ENCODE results near the gene AKR1B1.

AKR1B1 gene

GRCh38 chr7:134447383-134447782 is 11.5 kb downstream of the AKR1B1 start:
- DNase-seq (ENCODE audit: low read depth) = no peak
- no peak for TF ChIP-seq CTCF (conservative IDR thresholded peaks at IDR 0.05; ENCODE audit: low read length)
- no peak overlapping the region for H3K4me3 ChIP-seq (ENCODE audit: low read length)

GRCh38 chr7:134446923-134447322 is 12.0 kb downstream of the AKR1B1 start:
- no peak for TF ChIP-seq CTCF (conservative IDR thresholded peaks at IDR 0.05; ENCODE audit: low read length)
- H3K4me3 ChIP-seq (ENCODE audit: low read length) = no peak overlapping the region
- DNase-seq (ENCODE audit: low read depth) = no peak

- DNase-seq (ENCODE audit: low read depth) = no peak
- no peak for TF ChIP-seq CTCF (conservative IDR thresholded peaks at IDR 0.05; ENCODE audit: low read length)
- no peak overlapping the region for H3K4me3 ChIP-seq (ENCODE audit: low read length)
Observed at GRCh38 chr7:134446446-134446845, 12.5 kb downstream of the AKR1B1 start.

GRCh38 chr7:134444961-134445315 is 14.0 kb downstream of the AKR1B1 start:
- no peak for TF ChIP-seq CTCF (conservative IDR thresholded peaks at IDR 0.05; ENCODE audit: low read length)
- H3K4me3 ChIP-seq (ENCODE audit: low read length) = no peak overlapping the region
- no peak for DNase-seq (ENCODE audit: low read depth)

GRCh38 chr7:134444198-134444960 is 14.5 kb downstream of the AKR1B1 start:
- H3K4me3 ChIP-seq (ENCODE audit: low read length) = no peak overlapping the region
- no peak for TF ChIP-seq CTCF (conservative IDR thresholded peaks at IDR 0.05; ENCODE audit: low read length)
- no peak for DNase-seq (ENCODE audit: low read depth)

GRCh38 chr7:134443396-134444070 is 15.4 kb downstream of the AKR1B1 start:
- TF ChIP-seq CTCF (conservative IDR thresholded peaks at IDR 0.05; ENCODE audit: low read length) = no peak
- no peak for DNase-seq (ENCODE audit: low read depth)
- no peak overlapping the region for H3K4me3 ChIP-seq (ENCODE audit: low read length)
